HG03439 (cell line): Measurements from ENCODE around the gene ECHDC1.

Source experiments
- ATAC-seq: cut with Tn5 transposase; IDR thresholded peaks from one replicate; pipeline ENCODE4 v1.9.1; 2021; ENCODE audit warnings: mild to moderate bottlenecking, moderate library complexity; ENCODE audit not compliant: unreplicated experiment

Gene ECHDC1

GRCh38 chr6:127290391-127291265 lies 52.8 kb downstream of the ECHDC1 start:
- ATAC-seq: no peak

GRCh38 chr6:127289934-127290333 lies 53.5 kb downstream of the ECHDC1 start:
- ATAC-seq: no peak

- ATAC-seq: no peak
Measured at GRCh38 chr6:127288705-127289104, 54.7 kb downstream of the ECHDC1 start.

- ATAC-seq: no peak
Measured at GRCh38 chr6:127282184-127282583, 61.2 kb downstream of the ECHDC1 start.

GRCh38 chr6:127279815-127280214 lies 63.6 kb downstream of the ECHDC1 start:
- no peak for ATAC-seq

DNA sequence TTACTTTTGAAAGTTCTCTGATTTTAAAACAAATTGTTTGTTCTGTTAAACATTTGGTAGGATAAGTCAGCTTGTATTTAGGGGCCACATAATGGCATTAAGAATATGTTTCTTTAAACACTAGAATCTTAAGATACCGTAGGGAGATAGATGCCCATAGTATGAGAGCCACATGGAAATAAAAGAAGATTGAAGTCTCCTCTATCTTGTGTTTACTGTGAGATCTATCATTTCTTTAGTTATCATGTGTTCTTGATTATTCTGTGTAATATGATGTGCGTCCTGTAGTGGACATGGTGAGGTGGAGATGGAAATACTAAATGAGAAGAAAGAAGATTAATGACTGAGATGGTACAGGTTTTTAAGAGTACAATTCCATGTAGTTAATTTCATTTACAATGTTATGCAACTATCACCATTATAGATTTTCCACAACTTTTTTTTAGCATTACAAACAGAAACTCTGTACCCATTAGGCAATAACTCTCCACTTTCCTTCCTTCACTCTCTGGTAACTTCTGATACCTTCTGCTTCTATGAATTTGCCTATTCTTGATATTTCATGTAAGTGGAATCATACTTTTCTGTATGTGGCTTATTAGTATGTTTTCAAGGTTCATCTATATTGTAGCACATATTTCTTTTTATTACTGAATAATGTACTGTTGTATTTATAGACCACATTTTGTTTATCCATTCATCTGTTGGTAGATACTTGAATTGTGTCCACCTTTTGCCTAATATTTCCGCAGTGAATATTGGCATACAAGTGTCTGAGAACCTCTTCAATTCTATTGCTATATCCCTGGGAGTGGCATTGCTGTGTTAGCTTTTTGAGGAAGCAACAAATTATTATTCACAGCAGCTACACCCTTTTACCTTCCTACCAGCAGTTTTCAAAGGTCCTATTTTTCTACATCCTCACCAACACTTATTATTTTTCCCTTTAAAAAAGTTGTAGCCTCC lies 65.2 kb downstream of the ECHDC1 start:
- no peak for ATAC-seq

GRCh38 chr6:127276331-127276730 lies 67.1 kb downstream of the ECHDC1 start:
- no peak for ATAC-seq

GRCh38 chr6:127273499-127273898 lies 69.9 kb downstream of the ECHDC1 start:
- no peak for ATAC-seq

DNA sequence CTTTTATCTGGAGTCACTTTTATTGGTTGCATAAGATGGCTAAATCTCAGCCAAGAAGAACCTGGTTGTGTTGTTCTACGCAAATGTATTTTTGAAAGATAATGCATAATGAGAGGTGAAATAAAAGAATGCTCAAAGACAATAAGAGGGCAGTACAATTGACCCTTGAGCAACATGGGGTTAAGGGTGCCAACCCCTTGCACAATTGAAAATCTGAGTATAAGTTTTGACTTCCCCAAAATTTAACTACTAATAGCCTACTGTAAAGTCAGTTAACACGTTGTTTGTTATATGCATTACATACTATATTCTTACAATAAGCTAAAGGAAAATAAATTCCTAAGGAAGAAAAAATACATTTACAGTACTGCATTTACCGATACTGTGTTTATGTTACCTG lies 70.8 kb downstream of the ECHDC1 start:
- no peak for ATAC-seq

- ATAC-seq: no peak
Measured at GRCh38 chr6:127267646-127268625, 75.5 kb downstream of the ECHDC1 start.

DNA sequence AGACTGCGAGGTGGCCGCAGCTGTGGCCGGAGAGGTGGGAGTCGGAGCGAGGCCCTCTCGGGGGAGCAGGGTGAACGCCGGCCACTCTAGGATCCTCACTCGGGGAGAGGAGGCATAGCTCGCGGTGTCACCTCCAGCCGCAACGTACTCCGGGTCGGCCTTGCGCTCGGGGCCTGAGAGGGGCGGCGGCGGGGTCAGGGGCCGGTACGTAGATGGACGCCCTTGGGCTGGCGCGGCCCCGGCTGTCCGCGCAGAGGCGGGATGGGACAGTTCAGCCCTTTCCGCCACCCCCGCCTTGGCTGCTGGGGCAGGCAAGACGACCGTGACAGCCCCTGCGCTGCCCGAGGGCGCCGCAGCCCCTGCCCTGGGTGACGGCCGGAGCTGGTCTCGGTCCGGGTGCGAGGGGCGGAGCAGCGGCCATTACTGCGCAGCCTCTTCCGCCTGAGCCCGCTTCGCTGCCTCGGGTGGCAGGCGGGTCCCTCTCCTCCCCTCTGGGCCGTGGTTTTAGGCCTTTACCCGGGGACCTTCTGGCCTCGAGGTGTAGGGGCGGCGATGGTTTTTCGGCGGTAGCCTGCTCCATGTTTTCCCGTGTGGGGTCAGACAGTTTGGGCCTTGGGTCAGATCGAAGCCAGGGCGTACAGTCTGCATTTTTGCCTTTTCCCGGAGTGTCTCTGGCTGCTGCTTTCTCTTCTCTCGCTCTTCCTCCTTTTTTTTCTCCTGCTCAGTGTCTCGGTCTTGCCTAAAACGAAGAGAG lies 76.3 kb downstream of the ECHDC1 start:
- ATAC-seq: peak; percentile 77

- ATAC-seq: peak; percentile 88
Measured at GRCh38 chr6:127266178-127266891, 77.1 kb downstream of the ECHDC1 start, which contains the start of gene RNF146. RNF146 (plus strand) TSS chr6:127266864; CDS start chr6:127280339, 13,475 bp downstream.

DNA sequence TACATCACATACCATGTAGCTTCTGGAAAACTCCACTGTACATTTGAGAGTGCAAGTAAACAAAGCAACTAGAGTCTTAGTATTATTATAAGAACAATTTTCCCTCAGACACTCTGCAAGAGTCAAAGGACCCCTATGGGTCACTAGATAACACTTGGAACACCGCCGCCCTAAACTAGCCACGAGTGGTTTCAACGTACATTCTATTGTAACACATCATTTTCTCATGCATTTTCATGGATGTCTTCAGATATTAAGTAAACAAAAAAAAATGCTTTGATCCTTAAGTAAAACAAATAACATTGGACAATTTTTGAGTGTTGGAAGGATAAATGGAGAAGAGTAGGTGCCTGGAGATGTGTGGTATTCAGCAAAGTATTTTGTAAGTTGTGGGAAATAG lies 79.9 kb downstream of the ECHDC1 start:
- ATAC-seq: no peak

DNA sequence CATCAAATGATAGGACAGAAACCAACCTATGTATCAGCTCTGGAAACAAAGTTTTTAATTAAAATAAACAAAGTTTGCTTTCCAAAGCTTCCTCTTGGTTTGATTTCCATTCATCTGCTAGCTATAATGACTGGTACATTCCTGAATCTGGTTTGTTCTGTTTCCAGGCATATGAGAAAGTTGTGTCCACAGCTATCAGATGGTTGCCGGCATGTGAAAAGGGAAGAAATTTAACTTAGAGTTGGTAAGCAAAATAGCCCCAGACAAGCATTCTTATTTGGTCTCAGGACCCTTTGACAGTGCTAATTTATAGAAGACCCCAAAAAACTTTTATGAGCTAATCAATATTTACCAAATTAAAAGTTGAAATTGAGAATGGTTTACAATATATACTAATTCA lies 80.5 kb downstream of the ECHDC1 start:
- no peak for ATAC-seq

GRCh38 chr6:127255286-127255685 lies 88.1 kb downstream of the ECHDC1 start:
- no peak for ATAC-seq

GRCh38 chr6:127249621-127250020 lies 93.8 kb downstream of the ECHDC1 start:
- ATAC-seq: no peak

GRCh38 chr6:127247114-127248096 lies 96.0 kb downstream of the ECHDC1 start:
- ATAC-seq: no peak

GRCh38 chr6:127243501-127243900 lies 99.9 kb downstream of the ECHDC1 start:
- ATAC-seq: no peak
